BJ (cell line): ENCODE measurements around the gene RPTN. TPM values are rescaled to one million over a fixed set of nuclear protein-coding genes. Genes with fewer than 3 reads are reported as not detected.

Experiments
- CTCF ChIA-PET: fragments of 350-600 bp; formaldehyde crosslinking; extraction: SDS; loops from one replicate; lab custom pipeline; 2021; ENCODE audit warnings: antibody characterized with exemption, inconsistent platforms; lab: Yijun Ruan, JAX
- POLR2A ChIA-PET: fragments of 300-600 bp; sonication (Branson Sonifier 250); formaldehyde crosslinking; extraction: SDS; loops from one replicate; lab custom pipeline; 2021; ENCODE audit warnings: antibody characterized with exemption; lab: Charles Lee
- DNase-seq: peaks from one replicate; pipeline ENCODE4 v3.0.0-alpha.2; 2011; ENCODE audit warnings: low read depth
- H3K27me3 ChIP-seq: 2 replicates; pipeline ENCODE4 v1.6.0; 2011; ENCODE audit warnings: low read length; ENCODE audit not compliant: control insufficient read depth, insufficient read depth
- H3K36me3 ChIP-seq: 2 replicates; pipeline ENCODE4 v1.5.1; 2011; ENCODE audit warnings: low read length; ENCODE audit not compliant: control insufficient read depth, insufficient read depth
- H3K4me3 ChIP-seq: 2 replicates; pipeline ENCODE4 v1.5.1; 2011; ENCODE audit warnings: low read depth, mild to moderate bottlenecking, control low read depth, low read length
- CTCF ChIP-seq: IDR thresholded peaks from 2 replicates; pipeline ENCODE4 v1.5.1; 2011; ENCODE audit warnings: low read depth, mild to moderate bottlenecking, control low read depth, inconsistent platforms, low read length, moderate library complexity; ENCODE audit not compliant: insufficient read depth
- polyA plus RNA-seq: library from polyadenylated mRNA; depleted of rRNA; stranded (reverse); fragments of >200 nt; gene quantifications from 2 replicates; pipeline ENCODE4 v1.2.3, GENCODE V29; 2011

RPTN gene
- polyA plus RNA-seq, 1 experiment = not detected

GRCh38 chr1:152186556-152187285 is 27.7 kb upstream of the RPTN start:
- CTCF ChIA-PET = interaction anchor here (0.6 to 10.9 kb wide), 20 partner anchors 15 to 275 kb away, joined by 3 to 276 read pairs (median 6); partner anchors contain the start of gene RPTN
- H3K36me3 ChIP-seq = no peaks in the 10 kb centered on the region
- H3K4me3 ChIP-seq = no peak overlapping the region
- DNase-seq = no peak
- no peaks in the 10 kb centered on the region; the same call in 1 of the 2 replicates for H3K27me3 ChIP-seq
- POLR2A ChIA-PET = interaction anchor here (0.6 kb wide), 1 partner anchor 19 kb away, joined by 3 read pairs; no protein-coding TSS in a partner anchor
- TF ChIP-seq CTCF = no peak

- ChIA-PET POLR2A (no interaction called here), CTCF (interaction anchor here (0.6 to 10.9 kb wide), 27 partner anchors 13 to 273 kb away, joined by 3 to 276 read pairs (median 5); partner anchors contain the start of gene RPTN)
- H3K27me3 ChIP-seq = no peaks in the 10 kb centered on the region; the same call in 1 of the 2 replicates
- TF ChIP-seq CTCF = peak; percentile 81
- DNase-seq = no peak
- H3K36me3 ChIP-seq = no peaks in the 10 kb centered on the region
- H3K4me3 ChIP-seq = no peak overlapping the region
Measured at GRCh38 chr1:152185544-152186391, 26.7 kb upstream of the RPTN start.

- peak; percentile 40 for DNase-seq
- H3K4me3 ChIP-seq = no peak overlapping the region
- H3K36me3 ChIP-seq = no peaks in the 10 kb centered on the region
- H3K27me3 ChIP-seq = no peaks in the 10 kb centered on the region; the same call in 1 of the 2 replicates
- no peak for TF ChIP-seq CTCF
- POLR2A ChIA-PET = no interaction called here
- CTCF ChIA-PET = interaction anchor here (1.2 to 10.9 kb wide), 11 partner anchors 11 to 276 kb away, joined by 3 to 276 read pairs (median 68); no protein-coding TSS in a partner anchor
Measured at GRCh38 chr1:152182944-152183361, 23.9 kb upstream of the RPTN start.

- ChIA-PET CTCF (interaction anchor here (1.3 to 10.9 kb wide), 11 partner anchors 10 to 276 kb away, joined by 4 to 276 read pairs (median 68); no protein-coding TSS in a partner anchor), POLR2A (no interaction called here)
Measured at GRCh38 chr1:152182431-152182830, 23.4 kb upstream of the RPTN start.

More at GRCh38 chr1:152182431-152182830, 23.4 kb upstream of the RPTN start:
- Histone ChIP-seq H3K4me3 (no peak overlapping the region), H3K27me3 (no peaks in the 10 kb centered on the region; the same call in 1 of the 2 replicates), H3K36me3 (no peaks in the 10 kb centered on the region)
- peak; percentile 47 for TF ChIP-seq CTCF
- DNase-seq = no peak
